NAMALWA (cell line): Measurements from ENCODE around the gene TMBIM6.
"Not testable (repeated sequence)": the region's sequence is repeated elsewhere in the genome, so short reads cannot be mapped to it uniquely, and the experiment has no call there.

Source experiments
- DNase-seq: peaks from one replicate; pipeline ENCODE4 v3.0.0-alpha.2; 2015; ENCODE audit warnings: low spot score

TMBIM6 gene

DNA sequence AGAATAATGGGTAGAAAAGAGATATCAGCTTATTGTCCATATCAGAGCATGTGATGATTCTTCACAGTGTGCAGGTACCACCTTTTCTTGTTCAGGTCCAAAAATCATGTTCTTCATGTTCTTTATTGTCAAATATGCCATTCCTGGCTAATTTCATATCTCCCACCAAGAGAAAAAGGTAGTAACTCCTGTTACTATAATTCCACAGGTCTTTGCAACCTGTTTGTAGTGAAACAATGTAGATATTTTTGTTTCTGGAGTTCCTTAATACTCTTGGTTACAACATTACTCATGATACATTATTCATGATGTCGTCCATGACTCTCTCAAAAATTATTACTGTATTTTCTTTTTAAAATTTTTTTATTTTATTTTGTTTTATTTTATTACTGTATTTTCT is 11.3 kb upstream of the TMBIM6 start:
- DNase-seq = no peak

DNA sequence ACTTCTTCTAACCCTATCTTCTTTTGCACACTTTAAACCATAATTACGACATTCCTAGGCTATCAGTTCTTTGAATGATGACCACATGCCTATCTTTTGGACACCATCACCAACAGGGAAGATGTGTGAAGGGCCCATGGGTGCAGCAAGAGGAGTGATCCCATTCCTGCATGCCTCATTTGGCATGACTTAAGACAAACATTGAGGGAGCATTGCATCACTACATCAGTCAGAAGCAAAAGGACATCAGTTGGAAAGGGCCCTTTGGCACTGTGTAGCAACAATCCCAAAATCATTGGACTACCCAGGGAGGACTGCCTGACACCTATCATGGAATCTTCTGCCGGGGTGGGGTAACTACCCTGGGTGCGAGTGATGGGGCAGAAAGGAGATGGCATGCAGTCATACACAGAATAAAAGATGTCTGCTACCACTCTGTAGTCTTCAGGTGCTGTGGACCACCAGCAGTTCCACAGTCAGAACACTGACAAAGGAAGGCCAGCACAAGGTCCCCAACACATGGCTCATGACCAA is 10.7 kb upstream of the TMBIM6 start:
- no peak for DNase-seq

DNA sequence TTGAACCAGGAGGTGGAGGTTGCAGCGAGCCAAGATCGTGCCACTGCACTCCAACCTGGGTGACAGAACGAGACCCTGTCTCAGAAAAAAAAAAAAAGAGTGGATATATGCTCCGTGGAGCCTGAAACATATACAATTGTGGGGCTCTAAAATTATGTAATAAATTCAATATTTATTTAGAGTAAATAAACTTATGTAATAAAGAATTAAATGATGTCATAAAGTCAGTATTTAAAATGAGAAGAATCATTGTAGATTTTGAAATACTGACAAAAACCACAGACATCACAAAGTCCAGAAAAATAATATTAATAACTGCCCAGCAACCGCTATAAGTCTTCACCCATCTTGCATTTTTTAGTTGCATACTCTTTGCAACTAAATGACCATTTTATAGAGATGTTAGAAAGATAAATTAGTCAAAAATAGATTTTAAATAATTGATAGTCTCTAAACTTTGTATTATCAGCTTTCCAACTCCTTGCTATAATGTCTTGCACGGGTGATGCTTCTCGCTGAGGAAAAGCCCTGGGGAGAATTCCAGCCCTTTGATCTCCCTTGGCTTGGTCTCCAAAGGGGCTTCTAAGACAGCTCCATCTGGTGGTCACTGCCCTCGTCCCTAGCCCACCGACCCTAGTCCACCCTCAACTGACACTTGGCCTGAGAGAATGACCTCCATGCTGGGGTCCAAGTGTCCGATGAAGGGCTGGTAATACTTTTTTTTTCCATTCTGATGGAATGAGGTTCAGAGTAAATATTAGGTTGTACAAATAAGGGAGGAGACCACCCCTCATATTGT is 7.9 kb upstream of the TMBIM6 start:
- DNase-seq = no peak

DNA sequence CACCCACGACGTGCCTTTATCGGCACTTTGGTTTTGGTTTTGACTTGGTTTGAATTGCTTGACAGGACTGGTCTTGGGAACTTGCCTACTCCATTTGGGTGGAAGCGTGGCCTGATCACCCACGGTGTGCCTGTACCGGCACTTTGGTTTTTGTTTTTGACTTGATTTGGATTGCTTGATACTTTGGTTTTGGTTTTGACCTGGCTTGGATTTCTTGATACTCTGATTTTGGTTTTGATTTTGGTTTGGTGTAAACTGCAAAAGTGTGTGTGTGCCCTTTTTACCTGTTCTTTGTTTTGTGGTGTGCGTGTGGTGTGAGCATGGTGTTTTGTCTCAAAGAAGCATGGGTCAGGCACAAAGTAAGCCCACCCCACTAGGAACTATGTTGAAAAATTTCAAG is 6.5 kb upstream of the TMBIM6 start:
- not testable (repeated sequence) for DNase-seq

DNA sequence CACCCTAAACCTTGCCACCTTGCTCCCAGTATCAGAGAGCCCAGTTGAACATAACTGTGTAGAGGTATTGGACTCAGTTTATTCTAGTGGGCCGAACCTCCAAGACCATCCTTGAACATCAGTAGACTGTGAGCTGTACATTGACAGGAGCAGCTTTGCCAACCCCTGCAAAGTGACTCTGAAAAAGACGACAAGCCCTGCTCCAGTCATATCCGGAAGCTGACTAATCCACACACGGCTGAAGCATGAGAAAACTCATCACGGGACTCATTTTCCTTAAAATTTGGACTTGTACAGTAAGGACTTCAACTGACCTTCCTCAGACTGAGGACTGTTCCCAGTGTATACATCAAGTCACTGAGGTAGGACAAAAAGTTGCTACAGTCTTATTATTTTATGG is 2.6 kb upstream of the TMBIM6 start:
- DNase-seq = not testable (repeated sequence)

DNA sequence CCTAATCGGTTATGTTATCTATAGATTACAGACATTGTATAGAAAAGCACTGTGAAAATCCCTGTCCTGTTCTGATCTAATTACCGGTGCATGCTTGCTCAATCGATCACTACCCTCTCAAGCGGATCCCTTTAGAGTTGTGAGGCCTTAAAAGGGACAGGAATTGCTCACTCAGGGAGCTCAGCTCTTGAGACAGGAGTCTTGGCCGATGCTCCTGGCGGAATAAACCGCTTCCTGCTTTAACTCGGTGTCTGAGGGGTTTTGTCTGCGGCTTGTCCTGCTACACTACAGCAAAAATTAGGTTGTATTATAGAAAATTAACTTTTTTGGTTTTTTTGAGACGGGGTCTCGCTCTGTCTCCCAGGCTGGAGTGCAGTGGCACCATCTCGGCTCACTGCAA is 1.1 kb upstream of the TMBIM6 start:
- not testable (repeated sequence) for DNase-seq

DNA sequence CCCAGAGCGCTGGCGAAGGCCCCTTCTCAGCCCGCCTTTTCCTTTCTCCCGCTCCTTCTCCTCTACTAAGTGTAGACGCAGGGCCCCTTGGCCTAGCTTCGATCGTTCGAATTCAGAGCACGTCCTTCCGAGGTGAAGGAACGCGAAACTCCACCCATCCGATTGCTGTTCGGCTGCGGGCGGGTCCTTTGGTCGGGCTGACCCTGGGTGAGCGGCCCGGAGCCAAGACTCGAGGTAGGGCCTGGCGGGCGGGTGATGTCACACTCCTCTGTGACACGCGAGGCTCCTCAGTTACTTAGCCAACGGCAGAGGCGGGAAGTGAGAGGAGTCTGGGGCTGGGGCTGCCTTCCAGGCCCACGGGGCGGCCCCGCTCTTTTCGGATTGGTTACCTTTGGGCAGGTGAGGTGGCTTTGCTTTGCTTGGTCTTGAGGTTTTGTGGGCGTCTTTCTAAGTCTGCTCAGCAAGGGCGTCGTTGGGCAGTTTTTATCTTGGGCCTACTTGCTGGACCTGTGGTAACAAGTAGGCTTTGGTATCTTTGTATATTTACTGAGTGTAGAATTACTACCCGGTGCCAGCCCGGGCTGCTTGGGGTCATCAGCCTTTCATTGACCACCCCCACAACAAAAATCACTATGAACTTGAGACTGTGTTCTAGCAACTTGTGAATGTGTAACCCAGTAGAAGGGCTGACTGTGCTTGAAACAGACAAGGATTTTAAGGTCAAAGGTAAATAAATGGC is 694 bp downstream of the TMBIM6 start:
- DNase-seq = peak; percentile 92

DNA sequence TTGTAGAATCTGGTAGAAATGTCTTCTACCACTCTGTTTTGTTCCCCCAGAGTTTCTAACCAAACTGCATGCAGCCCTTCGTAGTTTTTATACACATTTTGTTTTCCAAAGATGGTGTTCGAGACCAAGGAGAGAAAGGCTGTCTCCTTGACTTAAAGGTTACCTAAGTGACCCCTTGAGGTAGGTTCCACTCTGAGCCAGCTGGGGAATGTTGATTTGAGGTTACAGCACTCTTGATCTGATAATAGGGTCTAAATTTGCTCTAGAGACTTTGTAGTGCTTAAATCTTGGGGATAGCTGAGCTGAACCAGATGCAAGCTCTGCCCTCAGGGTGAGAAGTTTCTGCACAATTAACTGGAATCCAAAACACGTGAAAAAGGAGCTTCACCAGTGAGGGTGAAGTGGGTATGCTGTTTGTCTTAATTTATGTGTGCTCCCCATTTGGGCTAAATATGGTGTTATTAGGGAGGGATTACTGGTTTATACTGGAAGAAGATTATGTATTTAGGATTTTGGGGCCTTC is 3.1 kb downstream of the TMBIM6 start:
- no peak for DNase-seq

DNA sequence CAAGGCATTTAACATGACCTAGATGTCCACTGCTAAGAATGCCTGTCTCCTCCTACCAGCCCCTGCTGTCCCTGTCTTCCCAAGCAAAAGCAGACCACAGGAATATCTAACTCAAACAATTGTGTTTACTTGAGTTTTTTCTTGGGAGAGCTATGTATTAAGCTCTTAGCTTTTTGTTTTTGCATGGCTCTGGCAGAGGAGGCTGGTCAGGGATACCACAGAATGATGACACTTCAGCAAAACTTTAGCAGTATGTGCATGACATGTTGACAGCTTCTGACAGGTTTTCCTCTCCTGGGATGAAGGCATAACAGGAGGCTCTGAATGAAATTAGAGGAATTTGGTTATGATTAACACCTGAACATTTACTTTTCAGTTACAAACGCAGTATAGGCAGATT is 6.9 kb downstream of the TMBIM6 start:
- no peak for DNase-seq

DNA sequence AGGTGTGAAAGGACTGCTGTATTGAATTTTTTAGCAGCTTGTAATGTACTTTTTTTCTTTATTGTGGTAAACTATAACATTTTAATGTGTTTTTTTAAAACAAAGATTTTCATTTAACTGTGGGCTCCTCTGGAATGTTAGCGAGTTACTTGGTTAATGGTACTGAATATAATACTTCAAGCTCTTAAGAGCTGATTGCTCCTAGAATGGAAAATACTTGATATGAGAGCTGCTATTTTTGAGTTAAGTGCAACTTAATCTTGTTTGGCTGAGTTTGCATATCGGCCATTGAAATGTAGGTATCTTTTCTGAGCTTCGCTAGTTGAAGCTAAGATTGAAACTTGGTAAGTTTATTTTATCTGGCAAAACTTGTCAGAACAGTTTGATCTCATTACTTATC is 7.4 kb downstream of the TMBIM6 start:
- no peak for DNase-seq

DNA sequence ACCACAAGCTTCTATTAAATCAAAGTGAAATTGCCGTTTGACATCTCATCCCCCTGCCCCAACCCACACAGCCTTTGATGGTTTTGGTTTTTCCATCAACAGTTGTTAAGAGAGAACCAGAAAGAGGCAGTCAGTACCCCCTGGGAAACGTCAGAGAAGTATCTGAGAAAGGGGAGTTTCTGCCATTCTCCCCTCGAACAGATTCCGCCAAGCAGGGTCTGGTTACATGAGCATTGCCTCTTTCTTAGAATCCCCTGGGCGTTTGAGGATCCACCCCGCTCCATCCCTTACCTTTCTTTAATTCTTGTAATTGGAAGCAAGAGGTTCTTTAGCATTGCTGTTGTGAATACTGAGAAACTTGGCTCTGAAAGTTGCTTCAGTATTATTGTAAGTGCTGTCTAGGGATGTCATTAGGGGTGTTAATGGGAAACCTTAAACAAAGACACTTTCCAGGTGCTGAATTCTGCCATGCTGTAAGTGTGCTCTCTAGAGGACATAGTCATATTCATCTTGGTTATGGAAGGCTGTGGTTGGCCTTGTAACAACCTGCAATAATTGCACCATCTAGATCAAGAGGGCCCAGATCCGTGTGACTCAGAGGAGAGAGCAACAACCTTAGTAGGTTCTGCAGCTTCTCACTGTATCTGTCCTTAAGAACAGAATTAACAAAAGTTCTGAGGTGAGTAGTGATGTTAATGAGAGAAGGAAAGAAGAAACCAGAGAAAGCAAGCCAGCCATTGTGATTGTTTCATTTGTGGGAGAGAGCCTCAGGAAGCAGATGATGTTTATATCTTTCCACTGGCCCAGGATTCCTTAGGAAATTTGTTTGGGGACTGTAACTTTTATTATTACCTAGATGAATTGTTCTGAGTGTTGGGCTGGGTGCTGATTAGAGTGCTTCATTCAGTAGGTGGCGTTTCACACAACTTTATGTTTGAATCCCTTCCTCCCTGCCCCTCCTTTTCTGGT is 9.0 kb downstream of the TMBIM6 start:
- peak; percentile 35 for DNase-seq

DNA sequence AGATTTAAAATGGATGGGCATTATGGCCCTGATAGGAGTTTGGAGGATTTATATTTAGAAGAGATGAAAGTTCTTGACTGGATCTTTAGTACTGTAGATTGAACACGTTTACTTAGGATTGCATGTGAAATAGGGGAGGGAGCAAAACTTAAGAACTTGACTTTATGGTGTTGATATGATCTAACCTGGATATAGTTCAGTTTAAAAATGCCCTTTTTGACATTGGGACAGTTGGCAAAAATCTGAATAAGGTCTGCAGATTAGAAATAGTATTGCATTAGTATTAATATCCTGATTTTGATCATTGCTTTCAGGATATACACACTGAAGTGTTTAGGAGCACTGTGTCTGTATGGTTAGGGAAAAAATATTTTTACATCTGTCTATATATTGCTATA is 9.6 kb downstream of the TMBIM6 start:
- no peak for DNase-seq

DNA sequence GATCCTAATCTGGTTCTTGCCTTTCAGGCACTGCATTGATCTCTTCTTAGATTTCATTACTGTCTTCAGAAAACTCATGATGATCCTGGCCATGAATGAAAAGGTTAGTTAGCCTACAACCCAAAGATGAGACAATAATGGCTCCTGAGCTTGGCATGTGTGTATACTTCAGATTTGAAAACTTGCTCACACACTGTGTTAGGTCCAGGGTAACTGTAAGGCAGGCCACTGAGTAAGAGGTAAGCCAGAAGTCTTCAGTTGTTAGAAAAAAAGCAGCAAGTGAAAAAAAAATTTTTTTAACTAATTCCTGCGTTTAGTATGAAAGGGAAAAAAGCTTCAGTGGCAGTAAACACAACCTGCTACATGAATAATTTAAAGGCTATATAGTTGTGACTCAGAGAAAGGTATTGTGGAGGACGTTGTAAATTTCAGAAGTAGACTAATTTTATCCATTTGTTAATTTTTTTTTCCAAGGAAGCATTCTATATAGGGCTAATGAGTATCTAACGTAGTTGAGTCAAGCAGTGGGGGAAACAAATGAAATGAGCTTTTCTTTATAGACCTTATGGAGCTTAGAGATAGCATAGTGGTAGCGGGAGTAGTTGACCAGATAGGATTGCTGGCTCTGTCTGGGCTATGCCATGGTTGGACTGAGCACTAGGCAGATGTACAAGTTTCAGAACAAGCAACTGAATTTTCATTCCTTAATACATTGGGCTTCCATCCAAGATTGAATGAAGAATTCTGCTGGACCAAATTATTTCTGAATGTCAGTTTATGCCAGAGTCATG is 20.5 kb downstream of the TMBIM6 start:
- DNase-seq = no peak

DNA sequence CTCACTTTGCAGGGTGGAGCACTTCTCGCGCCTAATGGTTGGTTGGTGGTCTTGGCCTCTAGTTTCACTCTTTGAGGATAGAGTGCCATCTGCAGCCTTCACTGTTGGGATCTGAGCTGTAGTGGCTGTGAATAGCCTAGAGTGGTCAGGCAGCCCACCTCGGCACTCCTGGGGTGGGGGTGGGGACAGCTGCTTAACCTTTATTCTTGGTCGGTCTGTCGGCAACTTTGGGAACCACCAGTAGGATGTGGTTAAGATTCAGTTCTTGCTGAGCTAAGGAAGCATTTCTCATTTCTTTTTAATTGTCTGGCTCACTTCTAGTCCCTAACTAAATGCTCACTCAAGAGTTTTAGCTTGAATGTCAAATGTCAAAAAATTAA is 21.1 kb downstream of the TMBIM6 start:
- no peak for DNase-seq

DNA sequence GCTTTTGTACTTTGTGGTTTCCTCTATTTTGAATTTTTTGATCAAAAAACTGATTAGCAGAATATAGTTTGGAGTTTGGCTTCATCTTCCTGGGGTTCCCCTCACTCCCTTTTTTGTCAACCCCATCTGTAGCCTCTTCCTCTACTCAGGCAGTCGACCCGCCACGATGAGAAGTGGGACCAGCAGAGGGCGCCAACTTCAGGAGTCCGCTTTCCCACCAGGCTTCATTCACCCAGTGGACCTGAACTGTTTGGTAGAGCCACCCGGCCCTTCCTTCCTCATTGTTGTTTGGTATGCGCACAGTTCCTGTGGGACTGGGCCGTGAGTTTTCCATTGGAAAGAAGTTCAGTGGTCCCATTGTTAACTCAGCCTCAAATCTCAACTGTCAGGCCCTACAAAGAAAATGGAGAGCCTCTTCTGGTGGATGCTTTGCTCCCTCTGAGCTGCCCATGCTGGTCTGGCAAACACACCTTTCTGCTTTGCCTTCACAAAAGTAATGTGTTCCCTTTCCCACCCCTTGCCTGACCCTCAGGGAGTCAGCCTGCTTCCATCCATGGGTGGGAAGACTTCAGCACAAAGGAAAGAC is 21.7 kb downstream of the TMBIM6 start:
- peak; percentile 73 for DNase-seq

DNA sequence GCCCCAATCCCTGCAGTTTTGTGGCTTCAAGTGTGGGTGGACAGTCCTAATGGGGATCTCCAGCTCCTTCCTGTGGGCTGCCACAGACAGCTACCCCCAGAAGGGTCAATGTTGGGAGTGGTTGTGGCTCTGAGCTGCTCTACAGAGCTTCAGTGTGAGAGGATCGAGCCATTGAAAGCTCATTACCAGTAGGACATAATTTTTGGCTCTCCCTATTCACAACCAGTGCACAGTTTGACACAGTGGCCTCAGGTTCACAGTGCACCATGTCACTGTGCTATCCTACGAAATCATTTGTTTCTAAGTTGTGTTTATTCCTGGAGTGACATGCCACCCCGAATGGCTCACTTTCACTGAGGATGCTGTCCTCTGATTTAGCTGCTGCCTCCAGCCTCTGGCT is 22.8 kb downstream of the TMBIM6 start:
- no peak for DNase-seq

DNA sequence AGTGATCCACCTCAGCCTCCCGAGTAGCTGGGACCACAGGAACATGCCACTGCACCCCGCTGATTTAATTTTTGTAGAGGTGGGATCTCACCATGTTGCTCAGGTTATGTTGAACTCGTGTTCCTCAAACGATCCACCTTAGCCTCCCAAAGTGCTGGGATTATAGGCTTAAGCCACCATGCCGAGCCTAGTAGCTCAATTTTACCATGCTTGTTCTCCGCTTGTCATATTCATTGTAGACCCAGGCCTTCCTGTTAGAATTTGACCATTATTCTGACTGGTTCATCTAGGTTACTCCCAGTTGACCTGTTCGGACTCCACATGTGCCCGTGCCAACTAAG is 24.7 kb downstream of the TMBIM6 start:
- no peak for DNase-seq

DNA sequence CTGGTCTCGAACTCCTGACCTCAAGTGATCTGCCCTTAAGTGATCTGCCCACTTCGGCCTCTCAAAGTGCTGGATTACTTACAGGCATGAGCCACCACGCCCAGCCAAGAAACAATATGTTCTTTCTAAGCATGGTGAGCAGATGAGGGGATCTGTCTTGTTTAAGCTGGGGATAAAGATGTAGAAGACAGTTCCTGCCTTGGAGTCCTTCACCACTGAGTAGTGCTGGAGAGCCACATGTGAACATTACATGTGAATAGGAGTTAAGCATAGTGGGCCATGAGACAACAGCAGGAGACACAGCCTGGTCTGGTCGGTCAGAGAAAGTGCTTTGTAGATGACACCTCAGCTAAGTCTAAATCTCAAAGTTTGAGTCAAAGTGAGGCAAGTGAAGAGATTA is 26.0 kb downstream of the TMBIM6 start:
- DNase-seq = no peak

DNA sequence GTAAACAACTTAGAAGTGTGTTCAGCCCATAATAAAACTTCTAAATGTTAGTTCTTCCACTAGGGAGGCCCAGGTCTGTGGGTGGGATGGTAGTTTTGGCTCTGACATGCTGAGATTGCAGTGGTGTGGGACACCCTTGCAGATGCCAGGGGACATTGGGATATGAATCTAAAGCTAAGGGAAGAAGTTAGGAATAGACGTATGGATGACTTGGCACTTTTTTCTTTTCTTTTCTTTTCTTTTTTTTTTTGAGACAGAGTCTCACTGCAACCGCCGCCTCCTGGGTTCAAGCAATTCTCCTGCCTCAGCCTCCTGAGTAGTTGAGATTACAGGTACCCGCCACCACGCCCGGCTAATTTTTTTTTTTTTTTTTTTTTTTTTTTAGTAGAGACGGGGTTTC is 31.7 kb downstream of the TMBIM6 start:
- not testable (repeated sequence) for DNase-seq

DNA sequence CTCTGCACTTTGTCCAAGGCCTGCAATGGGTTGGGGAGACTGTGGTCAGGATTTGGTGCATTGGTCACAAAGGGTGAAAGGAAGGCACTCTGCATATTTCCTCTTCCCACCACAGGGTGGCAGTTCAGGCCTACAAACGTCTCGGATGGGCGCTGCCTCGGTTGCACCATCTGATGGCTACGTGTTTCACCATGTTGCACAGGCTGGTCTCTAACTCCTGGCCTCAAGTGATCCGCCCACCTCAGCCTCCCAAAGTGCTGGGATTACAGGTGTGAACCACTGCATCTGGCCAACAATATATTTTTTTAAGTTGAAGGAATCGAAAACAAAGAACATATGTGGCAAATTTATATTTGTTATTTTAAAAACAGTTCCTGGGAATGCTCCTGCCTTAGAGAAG is 35.1 kb downstream of the TMBIM6 start:
- DNase-seq = peak; percentile 86

DNA sequence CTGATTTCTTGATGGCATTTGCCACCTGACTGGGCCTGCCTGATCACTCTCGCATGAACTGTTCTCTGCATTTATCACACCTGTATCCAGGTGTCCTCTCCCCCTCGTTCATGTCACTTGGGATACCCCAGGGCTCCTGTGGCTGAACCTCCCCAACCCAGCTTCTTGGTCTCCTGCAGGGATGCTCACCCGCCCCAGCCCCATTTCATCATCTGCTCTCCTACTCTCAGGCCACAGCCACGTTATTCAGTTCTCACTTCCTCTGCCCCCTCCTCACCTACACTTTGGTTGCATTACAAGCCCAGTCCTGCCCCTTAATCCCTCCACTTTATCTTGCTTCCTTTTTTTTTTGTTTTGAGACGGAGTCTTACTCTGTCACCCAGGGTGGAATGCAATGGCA is 35.5 kb downstream of the TMBIM6 start:
- DNase-seq = no peak
